Pancreas (tissue), 10 donors: ENCODE data around the gene PPM1L. TPM values are rescaled to one million over a fixed set of nuclear protein-coding genes. Genes with fewer than 3 reads are reported as not detected.
A peak's percentile ranks its signal among the peaks of the same experiment; 100 is the strongest.

ENCODE experiments used
- ATAC-seq, 4 donors: fragments of 200-7000 bp; cut with Tn5 transposase; one replicate each; pipeline versions ENCODE4 v1.8.0 to v1.9.1; 2020; ENCODE audit warnings: mild to moderate bottlenecking in 4 of 4, moderate library complexity in 4 of 4
- DNase-seq, 6 donors: peaks; one replicate each; pipeline ENCODE4 v3.0.0-alpha.2; 2020
- FAIRE-seq: peaks from 2 replicates; lab custom pipeline; 2012; peaks lifted over from hg19 to GRCh38; lab: Jason Lieb, UNC
- H3K27ac ChIP-seq, 4 donors: fragments of 200-600 bp; sonication (generic); 1 replicate in 3 of 4; 2 replicates in 1 of 4; pipeline versions ENCODE4 v1.5.0 to v1.8.0; 2020
- H3K27me3 ChIP-seq, 4 donors: fragments of 200-600 bp; one replicate each; pipeline ENCODE4 v1.8.0; 2021
- H3K36me3 ChIP-seq, 3 donors: fragments of 200-600 bp; sonication (generic) in 1 of 3; one replicate each; pipeline versions ENCODE4 v1.5.0 to v1.8.0; 2020 to 2021
- H3K4me1 ChIP-seq, 3 donors: fragments of 200-600 bp; one replicate each; pipeline ENCODE4 v1.8.0; 2021
- H3K4me3 ChIP-seq, 4 donors: fragments of 200-600 bp; sonication (generic) in 2 of 4; one replicate each; pipeline versions ENCODE4 v1.5.0 to v1.8.0; 2020 to 2021
- H3K9me3 ChIP-seq, 4 donors: fragments of 200-600 bp; one replicate each; pipeline ENCODE4 v1.8.0; 2021
- CTCF ChIP-seq, 4 donors: fragments of 200-600 bp; sonication (generic) in 3 of 4; IDR thresholded peaks; one replicate each; pipeline versions ENCODE4 v1.5.0 to v1.8.0; 2021; ENCODE audit warnings: antibody characterized with exemption in 4 of 4
- WGBS, 2 donors: extraction: QIAGEN DNeasy Blood & Tissue Kit; methylation state at CpG; one replicate each; pipeline ENCODE4 v1.1.7; 2013; 5-methylcytosine and 5-hydroxymethylcytosine counted together
- intact Hi-C, 3 donors: fragments of 100-400 bp; cut with DNase I; formaldehyde crosslinking; loops; one replicate each; pipeline versions ENCODE4 v1.11.1 to v1.14.2; 2022
- polyA plus RNA-seq, 2 donors: library from polyadenylated mRNA; stranded (reverse); fragments of 200-250 nt; gene quantifications; one replicate each; pipeline ENCODE4 v1.2.3, GENCODE V29; 2013
- total RNA-seq, 6 donors: library from RNA; stranded (reverse); fragmentation: NEBNext Ultra II Directional in 4 of 6; extraction: Animal tissue kit (Norgen Biotek cat#: 25700) in 4 of 6; gene quantifications; one replicate each; pipeline versions ENCODE4 v1.2.1 to v1.2.4, GENCODE V29; 2021 to 2023
- donor health status: healthy with polysubstance abuse.
- donor health status: DM: no; HTN: no; CAD: no; lungs with moderate emphysema.
- donor health status: DM: no; HTN: no; CAD: no.
- donor health status: control.
- donor health status: control.
- donor health status: Bipolar disorder and iron deficiency.
- donor health status: DM: yes; HTN: yes; CAD: no.
- donor health status: DM: no; HTN: no; CAD: no.
- donor health status: DM: no; HTN: no; CAD: no.
- donor health status: DM: yes; HTN: yes; CAD: no.

Gene PPM1L
- total and polyA plus RNA-seq, 8 donors: 2.3 to 12.3 (median 6.4) TPM

DNA sequence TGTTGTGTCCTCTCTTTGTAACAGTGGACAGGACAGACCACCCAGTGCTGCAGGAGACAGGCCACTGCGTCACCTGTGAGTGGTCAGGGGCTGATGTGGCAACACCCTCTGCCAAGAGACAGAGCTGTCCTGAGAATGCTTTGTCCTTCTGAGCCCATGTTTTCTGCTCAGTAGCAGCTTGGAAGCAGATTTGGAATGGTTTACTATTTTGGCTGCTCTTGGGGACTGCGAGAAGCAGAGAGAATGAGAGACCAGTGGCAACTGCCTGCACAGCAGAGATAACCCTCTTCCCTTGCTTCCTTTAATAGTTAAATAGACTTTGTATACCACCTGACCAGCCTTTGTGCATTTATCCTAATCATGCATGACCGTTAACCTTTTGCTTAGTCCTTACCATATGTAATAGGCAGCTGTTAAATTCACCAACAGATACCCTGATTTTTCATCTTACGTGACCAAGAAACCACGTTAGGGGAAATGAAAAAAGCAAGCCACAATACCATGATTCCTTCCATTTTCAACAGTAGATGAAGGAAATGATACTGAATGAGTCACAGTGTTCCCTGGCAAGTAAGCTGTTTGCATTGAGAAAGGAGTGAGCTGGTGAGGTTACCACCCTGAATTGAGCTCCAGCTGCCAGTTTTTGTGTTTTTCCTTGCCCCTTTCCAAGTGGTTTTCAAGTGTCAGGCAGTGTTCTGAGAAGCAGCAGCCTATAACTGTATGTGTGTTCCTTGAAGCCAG, 313.6 kb downstream of the PPM1L start:
- Histone ChIP-seq H3K4me3 (no peak overlapping the region), H3K36me3 (no peaks in the 10 kb centered on the region), H3K9me3 (no peaks in the 10 kb centered on the region), H3K4me1 (peaks cover 6 to 9% (median 7%) of the 10 kb centered on the region in 3 donors), H3K27ac (peak overlapping the region; percentile 16 to 69 (median 50)), H3K27me3 (no peaks in the 10 kb centered on the region)
- intact Hi-C loops: no loop called here
- FAIRE-seq (no peak), DNase-seq (peak in 3 of 6 donors; percentile 55 to 82 (median 75)), ATAC-seq (peak; percentile 91 to 93 (median 92))
- no peak for TF ChIP-seq CTCF (IDR thresholded peaks at IDR 0.05)
- WGBS, 2 donors: 46 to 52% methylated on average over 5 of the region's 5 CpGs

- TF ChIP-seq CTCF (IDR thresholded peaks at IDR 0.05): no peak
- 54 to 69% methylated on average over 9 of the region's 9 CpGs for WGBS, 2 donors
- Histone ChIP-seq H3K27ac (peak overlapping the region; percentile 16 to 69 (median 50)), H3K4me1 (peaks cover 6 to 9% (median 7%) of the 10 kb centered on the region in 3 donors), H3K27me3 (no peaks in the 10 kb centered on the region), H3K4me3 (no peak overlapping the region), H3K9me3 (no peaks in the 10 kb centered on the region), H3K36me3 (no peaks in the 10 kb centered on the region)
- ATAC-seq (peak in 3 of 4 donors; percentile 13 to 24 (median 21)), DNase-seq (peak in 2 of 6 donors; percentile 13 to 56), FAIRE-seq (no peak)
- intact Hi-C loops: no loop called here
These were observed 314.4 kb downstream of the PPM1L start for GRCh38 chr3:161070252-161070930.

- 82 to 88% methylated on average over 6 of the region's 6 CpGs for WGBS, 2 donors
These were observed 315.1 kb downstream of the PPM1L start for GRCh38 chr3:161070980-161071663.

GRCh38 chr3:161072211-161072621, 316.2 kb downstream of the PPM1L start:
- no peak for TF ChIP-seq CTCF (IDR thresholded peaks at IDR 0.05)
- Histone ChIP-seq H3K9me3 (no peaks in the 10 kb centered on the region), H3K4me1 (peaks cover 6 to 9% (median 7%) of the 10 kb centered on the region in 3 donors), H3K4me3 (no peak overlapping the region), H3K27me3 (no peaks in the 10 kb centered on the region), H3K36me3 (no peaks in the 10 kb centered on the region), H3K27ac (no peak overlapping the region)
- intact Hi-C loops: no loop called here
- FAIRE-seq (no peak), ATAC-seq (no peak), DNase-seq (no peak)
- WGBS, 2 donors: 92 to 93% methylated on average over 1 of the region's 1 CpG

More at GRCh38 chr3:161070980-161071663, 315.1 kb downstream of the PPM1L start:
- no peak for DNase-seq
- Histone ChIP-seq H3K27me3 (no peaks in the 10 kb centered on the region), H3K4me1 (peaks cover 6 to 9% (median 7%) of the 10 kb centered on the region in 3 donors), H3K9me3 (no peaks in the 10 kb centered on the region), H3K27ac (peak overlapping the region in 3 of 4 donors; percentile 16 to 69 (median 62)), H3K4me3 (no peak overlapping the region), H3K36me3 (no peaks in the 10 kb centered on the region)
- no peak for ATAC-seq
- FAIRE-seq: no peak
- TF ChIP-seq CTCF (IDR thresholded peaks at IDR 0.05): no peak
- intact Hi-C loops: no loop called here
